ENCODE results near the gene UBA5. TPM values are rescaled to one million over a fixed set of nuclear protein-coding genes. Genes with fewer than 3 reads are reported as not detected.
A peak's percentile ranks its signal among the peaks of the same experiment; 100 is the strongest.

The UBA5 gene
- total RNA-seq, 1 experiment from 2014 or later: 38.6 TPM

- H3K27ac Mint-ChIP-seq: no peak overlapping the region
- ATAC-seq (no peak), DNase-seq (ENCODE audit: low spot score) (no peak)
- ChIA-PET POLR2A (no interaction called here), CTCF (no interaction called here)
- H3K4me1 Mint-ChIP-seq: peaks cover 9% of the 10 kb centered on the region
- H3K4me3 Mint-ChIP-seq: no peak overlapping the region
- H3K36me3 Mint-ChIP-seq: no peaks in the 10 kb centered on the region
- TF ChIP-seq ETV6 (CRISPR knock-in tag; IDR thresholded peaks at IDR 0.05): no peak
- TF ChIP-seq FOXP1 (CRISPR knock-in tag; IDR thresholded peaks at IDR 0.05; ENCODE audit: borderline replicate concordance): no peak
- no peak for TF ChIP-seq IRF1 (CRISPR knock-in tag; IDR thresholded peaks at IDR 0.05)
- no peak for TF ChIP-seq GTF2I (CRISPR knock-in tag; conservative IDR thresholded peaks at IDR 0.05)
- TF ChIP-seq FOXK1 (CRISPR knock-in tag; IDR thresholded peaks at IDR 0.05): no peak
- TF ChIP-seq E2F1 (CRISPR knock-in tag; IDR thresholded peaks at IDR 0.05): no peak
- no peak for TF ChIP-seq SP1 (CRISPR knock-in tag; conservative IDR thresholded peaks at IDR 0.05)
- no peaks in the 10 kb centered on the region for H3K27me3 Mint-ChIP-seq (ENCODE audit: low read depth)
- no peaks in the 10 kb centered on the region for H3K9me3 Mint-ChIP-seq
These were observed 4.7 kb upstream of the UBA5 start for GRCh38 chr3:132655471-132655870.

- Mint-ChIP-seq H3K4me1 (peaks cover 18% of the 10 kb centered on the region), H3K36me3 (no peaks in the 10 kb centered on the region), H3K4me3 (peak overlapping the region; percentile 86), H3K9me3 (no peaks in the 10 kb centered on the region), H3K27ac (no peak overlapping the region), H3K27me3 (ENCODE audit: low read depth) (no peaks in the 10 kb centered on the region)
- ATAC-seq (no peak), DNase-seq (ENCODE audit: low spot score) (no peak)
- no peak for TF ChIP-seq MAX (CRISPR knock-in tag; IDR thresholded peaks at IDR 0.05)
- peak; percentile 48; the same call in 1 of the 2 replicates for TF ChIP-seq GABPB1 (CRISPR knock-in tag; IDR thresholded peaks at IDR 0.05)
- ChIA-PET POLR2A (no interaction called here), CTCF (interaction anchor here (0.7 to 3.3 kb wide), 9 partner anchors 12 to 811 kb away, joined by 3 to 17 read pairs (median 5); partner anchors contain the start of gene DNAJC13)
These were observed 2.0 kb upstream of the UBA5 start for GRCh38 chr3:132657869-132658747.

- POLR2A ChIA-PET: no interaction called here
- Mint-ChIP-seq H3K36me3 (no peaks in the 10 kb centered on the region), H3K27me3 (ENCODE audit: low read depth) (no peaks in the 10 kb centered on the region), H3K4me3 (peak overlapping the region; percentile 86), H3K9me3 (no peaks in the 10 kb centered on the region), H3K4me1 (peaks cover 18% of the 10 kb centered on the region), H3K27ac (no peak overlapping the region)
- ATAC-seq: peak; percentile 6; the same call in 1 of the 2 replicates
- TF ChIP-seq ELF4 (CRISPR knock-in tag; IDR thresholded peaks at IDR 0.05; ENCODE audit: low read depth): no peak
- TF ChIP-seq ZNF423 (CRISPR knock-in tag; IDR thresholded peaks at IDR 0.05): no peak
- no peak for TF ChIP-seq NR1H2 (CRISPR knock-in tag; IDR thresholded peaks at IDR 0.05)
- no peak for TF ChIP-seq CTCF (IDR thresholded peaks at IDR 0.05)
- TF ChIP-seq ZNF317 (CRISPR knock-in tag; IDR thresholded peaks at IDR 0.05; ENCODE audit: borderline replicate concordance, low read depth): no peak
- no peak for TF ChIP-seq PRRX2 (CRISPR knock-in tag; IDR thresholded peaks at IDR 0.05)
- TF ChIP-seq ESRRA (CRISPR knock-in tag; IDR thresholded peaks at IDR 0.05; ENCODE audit: borderline replicate concordance): no peak
- no peak for TF ChIP-seq FOXP4 (CRISPR knock-in tag; IDR thresholded peaks at IDR 0.05)
- no peak for TF ChIP-seq AFF4 (CRISPR knock-in tag; IDR thresholded peaks at IDR 0.05; ENCODE audit: borderline replicate concordance)
- TF ChIP-seq E2F1 (CRISPR knock-in tag; IDR thresholded peaks at IDR 0.05): no peak
- TF ChIP-seq OVOL2 (CRISPR knock-in tag; IDR thresholded peaks at IDR 0.05; ENCODE audit: borderline replicate concordance): no peak
- no peak for DNase-seq (ENCODE audit: low spot score)
- CTCF ChIA-PET: interaction anchor here (0.9 to 3.3 kb wide), 11 partner anchors 11 to 810 kb away, joined by 3 to 17 read pairs (median 4); partner anchors contain the start of gene DNAJC13
These were observed 1.1 kb upstream of the UBA5 start for GRCh38 chr3:132659000-132659364.

Data from WTC11 (cell line).